Panc1 (cell line): ENCODE measurements around the gene RABGAP1L.
"Not testable (repeated sequence)": the region's sequence is repeated elsewhere in the genome, so short reads cannot be mapped to it uniquely, and the experiment has no call there.

Experiments used
- POLR2AphosphoS5 ChIP-seq: IDR thresholded peaks from 2 replicates; pipeline ENCODE4 v1.6.1; 2012; ENCODE audit warnings: mild to moderate bottlenecking, low read depth, low read length, moderate library complexity
- SIN3A ChIP-seq: IDR thresholded peaks from 2 replicates; pipeline ENCODE4 v1.6.1; 2012; ENCODE audit warnings: low read depth, mild to moderate bottlenecking, low read length, moderate library complexity, borderline replicate concordance; ENCODE audit not compliant: insufficient read depth
- TF ChIP-seq, protein P1 (sequence below): fragments of 450-650 bp; IDR thresholded peaks from 2 replicates; pipeline ENCODE4 v1.5.1; 2017; ENCODE audit warnings: mild to moderate bottlenecking
- TF ChIP-seq, protein P2 (sequence below), 2 experiments: IDR thresholded peaks; 2 replicates each; pipeline ENCODE4 v1.6.1; 2011 to 2012; ENCODE audit warnings: low read depth in 2 of 2, control low read depth in 1 of 2, low read length in 1 of 2, mild to moderate bottlenecking in 1 of 2, moderate library complexity in 1 of 2; ENCODE audit not compliant: insufficient read depth in 1 of 2

DNA sequence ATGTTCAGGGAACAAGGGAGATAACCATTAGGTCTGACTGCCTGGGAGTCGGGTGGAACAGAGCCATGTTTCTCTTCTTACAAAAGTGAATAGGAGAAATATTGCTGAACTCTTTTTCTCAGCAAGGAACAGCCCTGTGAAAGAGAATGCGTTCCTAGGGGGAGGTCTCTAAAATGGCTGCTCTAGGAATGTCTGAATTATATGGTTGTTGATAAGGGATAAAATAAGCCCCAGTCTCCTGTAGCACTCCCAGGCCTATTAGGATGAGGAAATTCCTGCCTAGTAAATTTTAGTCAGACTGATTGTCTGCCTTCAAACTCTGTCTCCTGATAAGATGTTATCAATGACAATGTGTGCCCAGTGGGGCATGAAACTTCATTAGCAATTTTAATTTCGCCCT is 161.6 kb downstream of the RABGAP1L start:
- TF ChIP-seq, protein P1, sequence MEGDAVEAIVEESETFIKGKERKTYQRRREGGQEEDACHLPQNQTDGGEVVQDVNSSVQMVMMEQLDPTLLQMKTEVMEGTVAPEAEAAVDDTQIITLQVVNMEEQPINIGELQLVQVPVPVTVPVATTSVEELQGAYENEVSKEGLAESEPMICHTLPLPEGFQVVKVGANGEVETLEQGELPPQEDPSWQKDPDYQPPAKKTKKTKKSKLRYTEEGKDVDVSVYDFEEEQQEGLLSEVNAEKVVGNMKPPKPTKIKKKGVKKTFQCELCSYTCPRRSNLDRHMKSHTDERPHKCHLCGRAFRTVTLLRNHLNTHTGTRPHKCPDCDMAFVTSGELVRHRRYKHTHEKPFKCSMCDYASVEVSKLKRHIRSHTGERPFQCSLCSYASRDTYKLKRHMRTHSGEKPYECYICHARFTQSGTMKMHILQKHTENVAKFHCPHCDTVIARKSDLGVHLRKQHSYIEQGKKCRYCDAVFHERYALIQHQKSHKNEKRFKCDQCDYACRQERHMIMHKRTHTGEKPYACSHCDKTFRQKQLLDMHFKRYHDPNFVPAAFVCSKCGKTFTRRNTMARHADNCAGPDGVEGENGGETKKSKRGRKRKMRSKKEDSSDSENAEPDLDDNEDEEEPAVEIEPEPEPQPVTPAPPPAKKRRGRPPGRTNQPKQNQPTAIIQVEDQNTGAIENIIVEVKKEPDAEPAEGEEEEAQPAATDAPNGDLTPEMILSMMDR = not testable (repeated sequence)
- TF ChIP-seq, protein P2, sequence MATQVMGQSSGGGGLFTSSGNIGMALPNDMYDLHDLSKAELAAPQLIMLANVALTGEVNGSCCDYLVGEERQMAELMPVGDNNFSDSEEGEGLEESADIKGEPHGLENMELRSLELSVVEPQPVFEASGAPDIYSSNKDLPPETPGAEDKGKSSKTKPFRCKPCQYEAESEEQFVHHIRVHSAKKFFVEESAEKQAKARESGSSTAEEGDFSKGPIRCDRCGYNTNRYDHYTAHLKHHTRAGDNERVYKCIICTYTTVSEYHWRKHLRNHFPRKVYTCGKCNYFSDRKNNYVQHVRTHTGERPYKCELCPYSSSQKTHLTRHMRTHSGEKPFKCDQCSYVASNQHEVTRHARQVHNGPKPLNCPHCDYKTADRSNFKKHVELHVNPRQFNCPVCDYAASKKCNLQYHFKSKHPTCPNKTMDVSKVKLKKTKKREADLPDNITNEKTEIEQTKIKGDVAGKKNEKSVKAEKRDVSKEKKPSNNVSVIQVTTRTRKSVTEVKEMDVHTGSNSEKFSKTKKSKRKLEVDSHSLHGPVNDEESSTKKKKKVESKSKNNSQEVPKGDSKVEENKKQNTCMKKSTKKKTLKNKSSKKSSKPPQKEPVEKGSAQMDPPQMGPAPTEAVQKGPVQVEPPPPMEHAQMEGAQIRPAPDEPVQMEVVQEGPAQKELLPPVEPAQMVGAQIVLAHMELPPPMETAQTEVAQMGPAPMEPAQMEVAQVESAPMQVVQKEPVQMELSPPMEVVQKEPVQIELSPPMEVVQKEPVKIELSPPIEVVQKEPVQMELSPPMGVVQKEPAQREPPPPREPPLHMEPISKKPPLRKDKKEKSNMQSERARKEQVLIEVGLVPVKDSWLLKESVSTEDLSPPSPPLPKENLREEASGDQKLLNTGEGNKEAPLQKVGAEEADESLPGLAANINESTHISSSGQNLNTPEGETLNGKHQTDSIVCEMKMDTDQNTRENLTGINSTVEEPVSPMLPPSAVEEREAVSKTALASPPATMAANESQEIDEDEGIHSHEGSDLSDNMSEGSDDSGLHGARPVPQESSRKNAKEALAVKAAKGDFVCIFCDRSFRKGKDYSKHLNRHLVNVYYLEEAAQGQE (IDR thresholded peaks at IDR 0.05; ENCODE audit: insufficient read depth in 1 of 2, low read depth in 2 of 2, low read length in 1 of 2) = not testable (repeated sequence)
- TF ChIP-seq POLR2AphosphoS5, SIN3A: not testable (repeated sequence)
